Lower leg skin (tissue), 4 donors: ENCODE data around the gene PGLYRP3. TPM values are rescaled to one million over a fixed set of nuclear protein-coding genes. Genes with fewer than 3 reads are reported as not detected.
"Not testable (repeated sequence)": the region's sequence is repeated elsewhere in the genome, so short reads cannot be mapped to it uniquely, and the experiment has no call there.

Experiments
- DNase-seq, 2 donors: peaks; one replicate each; pipeline ENCODE4 v3.0.0-alpha.2; 2019; ENCODE audit warnings: low spot score in 2 of 2
- H3K4me3 ChIP-seq: fragments of 200-600 bp; sonication (generic); 2 replicates; pipeline ENCODE4 v1.5.1; 2017; ENCODE audit warnings: mild to moderate bottlenecking, low read depth; ENCODE audit not compliant: poor library complexity, severe bottlenecking
- POLR2A ChIP-seq, 2 donors: fragments of 450-650 bp; IDR thresholded peaks; one replicate each; pipeline ENCODE4 v1.6.1; 2016 to 2017; ENCODE audit warnings: antibody characterized with exemption in 2 of 2, mild to moderate bottlenecking in 1 of 2, moderate library complexity in 1 of 2
- WGBS, 2 donors: methylation state at CpG; one replicate each; pipeline ENCODE4 v1.1.5; 2018; 5-methylcytosine and 5-hydroxymethylcytosine counted together
- intact Hi-C: fragments of 100-400 bp; cut with DNase I; formaldehyde crosslinking; loops from one replicate; pipeline ENCODE4 v1.15.0; 2023; ENCODE audit warnings: low total_unique reads
- total RNA-seq, 4 donors: library from RNA; depleted of rRNA; stranded (reverse); fragments of >200 nt; gene quantifications; one replicate each; pipeline ENCODE4 v1.1.0, GENCODE V29; 2016
- TF ChIP-seq, protein P1 (sequence below), 3 donors: fragments of 450-650 bp; IDR thresholded peaks; one replicate each; pipeline ENCODE4 v1.5.1; 2016; ENCODE audit warnings: antibody characterized with exemption in 3 of 3, mild to moderate bottlenecking in 3 of 3, moderate library complexity in 2 of 3

The PGLYRP3 gene
- total RNA-seq, 4 donors from 2014 or later, result 33.1 to 66.1 (median 60.3) TPM

DNA sequence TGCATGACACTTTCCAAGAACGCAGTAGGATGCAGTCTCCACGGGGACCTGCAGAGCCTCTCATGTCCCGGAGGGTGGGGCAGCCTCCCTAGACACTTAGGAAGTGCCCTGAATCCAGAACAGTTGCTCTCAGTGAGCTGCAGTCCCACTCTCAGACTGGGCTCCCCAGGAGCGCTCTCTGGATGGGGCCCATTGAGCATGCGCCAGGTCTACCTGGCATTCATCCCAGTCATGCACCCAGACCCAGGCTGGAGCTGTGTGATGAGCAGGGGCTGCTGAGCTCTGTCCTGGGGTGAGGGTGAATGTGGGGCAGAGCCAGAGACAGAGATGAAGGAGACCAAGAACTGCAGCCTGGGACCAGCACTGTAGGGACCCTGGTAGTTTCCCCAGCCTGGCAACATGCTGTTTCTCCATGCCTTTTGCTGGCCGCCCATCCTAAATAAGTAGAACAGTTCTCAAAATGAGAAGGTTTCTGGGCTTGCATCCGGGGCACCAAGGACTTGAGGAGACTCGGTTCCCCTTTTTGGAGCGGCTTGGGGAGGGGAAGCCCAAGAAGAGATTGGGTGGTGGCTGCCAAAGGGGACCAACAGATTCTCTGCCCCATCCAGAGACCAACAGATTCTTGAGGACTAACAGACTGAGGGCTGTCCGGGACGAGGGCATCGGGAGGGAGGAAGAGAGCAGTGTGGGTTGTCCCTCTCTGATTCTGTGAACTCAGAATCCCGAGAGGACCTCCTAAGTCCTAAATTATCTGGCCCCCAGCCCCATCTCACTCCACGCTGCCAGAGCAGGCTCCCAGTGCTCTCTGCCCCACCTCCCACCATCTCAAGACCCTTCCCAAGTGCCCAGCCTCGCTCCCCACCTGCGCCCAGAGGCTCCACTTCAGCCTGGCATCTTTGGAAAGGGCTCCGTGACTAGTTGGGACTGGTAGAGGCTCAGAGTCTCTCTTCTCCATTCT, 36.9 kb upstream of the PGLYRP3 start:
- no peak for TF ChIP-seq POLR2A (IDR thresholded peaks at IDR 0.05)
- TF ChIP-seq, protein P1, sequence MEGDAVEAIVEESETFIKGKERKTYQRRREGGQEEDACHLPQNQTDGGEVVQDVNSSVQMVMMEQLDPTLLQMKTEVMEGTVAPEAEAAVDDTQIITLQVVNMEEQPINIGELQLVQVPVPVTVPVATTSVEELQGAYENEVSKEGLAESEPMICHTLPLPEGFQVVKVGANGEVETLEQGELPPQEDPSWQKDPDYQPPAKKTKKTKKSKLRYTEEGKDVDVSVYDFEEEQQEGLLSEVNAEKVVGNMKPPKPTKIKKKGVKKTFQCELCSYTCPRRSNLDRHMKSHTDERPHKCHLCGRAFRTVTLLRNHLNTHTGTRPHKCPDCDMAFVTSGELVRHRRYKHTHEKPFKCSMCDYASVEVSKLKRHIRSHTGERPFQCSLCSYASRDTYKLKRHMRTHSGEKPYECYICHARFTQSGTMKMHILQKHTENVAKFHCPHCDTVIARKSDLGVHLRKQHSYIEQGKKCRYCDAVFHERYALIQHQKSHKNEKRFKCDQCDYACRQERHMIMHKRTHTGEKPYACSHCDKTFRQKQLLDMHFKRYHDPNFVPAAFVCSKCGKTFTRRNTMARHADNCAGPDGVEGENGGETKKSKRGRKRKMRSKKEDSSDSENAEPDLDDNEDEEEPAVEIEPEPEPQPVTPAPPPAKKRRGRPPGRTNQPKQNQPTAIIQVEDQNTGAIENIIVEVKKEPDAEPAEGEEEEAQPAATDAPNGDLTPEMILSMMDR (IDR thresholded peaks at IDR 0.05), result no peak
- no peak overlapping the region for H3K4me3 ChIP-seq
- no peak for DNase-seq
- intact Hi-C loops, result no loop called here
- 61 to 62% methylated on average over 17 of the region's 17 CpGs for WGBS, 2 donors

- intact Hi-C loops, result no loop called here
- no peak for TF ChIP-seq POLR2A (IDR thresholded peaks at IDR 0.05)
- TF ChIP-seq, protein P1 (IDR thresholded peaks at IDR 0.05), result no peak
- DNase-seq, result peak in 1 of 2 donors; percentile 51
- no peak within 1 kb of the TSS for H3K4me3 ChIP-seq
- 30 to 51% methylated on average over 9 to 10 of the region's 10 CpGs for WGBS, 2 donors
These were observed 36.0 kb upstream of the PGLYRP3 start, which contains the start of gene PGLYRP4 for GRCh38 chr1:153348511-153349362. PGLYRP4 (minus strand) TSS chr1:153348841; CDS start chr1:153347932, 909 bp downstream.

GRCh38 chr1:153347856-153348255, 35.1 kb upstream of the PGLYRP3 start:
- TF ChIP-seq, protein P1 (IDR thresholded peaks at IDR 0.05), result no peak
- TF ChIP-seq POLR2A (IDR thresholded peaks at IDR 0.05), result no peak
- no peak for DNase-seq

GRCh38 chr1:153347049-153347448, 34.3 kb upstream of the PGLYRP3 start:
- intact Hi-C loops, H3K4me3 ChIP-seq: not testable (repeated sequence)
- peak in 1 of 2 donors; percentile 60 for DNase-seq
- WGBS, 2 donors, result 79 to 83% methylated on average over 14 of the region's 14 CpGs

More at GRCh38 chr1:153347856-153348255, 35.1 kb upstream of the PGLYRP3 start:
- intact Hi-C loops, result no loop called here
- no peak overlapping the region for H3K4me3 ChIP-seq
- WGBS, 2 donors, result 61 to 64% methylated on average over 7 of the region's 7 CpGs

DNA sequence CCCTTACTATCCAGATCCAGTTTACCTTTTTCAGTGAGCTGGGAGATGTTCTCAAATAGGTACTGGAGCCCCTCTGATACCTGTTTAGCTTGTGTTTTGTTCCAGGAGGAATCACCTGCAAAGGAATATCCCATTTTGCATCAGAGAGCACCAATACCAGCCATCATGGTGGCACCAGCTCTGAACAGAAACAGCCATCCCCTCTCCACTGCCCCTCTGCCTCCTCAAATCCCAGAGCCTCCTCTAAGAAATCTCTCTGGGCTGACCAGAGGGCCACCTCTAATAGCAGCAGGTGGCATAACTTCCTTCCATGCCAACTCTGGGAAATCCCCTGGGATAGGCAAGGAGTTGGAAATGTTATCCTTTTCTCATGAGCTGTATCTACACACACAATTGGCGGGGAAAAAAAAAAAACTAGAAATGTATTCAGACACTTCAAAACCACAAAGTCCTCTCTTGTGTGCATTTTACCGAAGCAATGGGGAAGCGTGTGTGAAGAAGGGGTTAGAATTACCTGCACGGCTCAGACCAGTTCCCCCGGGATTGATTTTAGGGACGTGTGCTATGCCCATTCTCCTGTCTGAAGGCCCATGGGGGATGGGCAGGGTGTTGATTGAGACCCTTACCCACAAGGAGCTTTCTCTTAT, 33.4 kb upstream of the PGLYRP3 start:
- DNase-seq, result no peak
- intact Hi-C loops, result no loop called here
- WGBS, 2 donors, result 57 to 65% methylated on average over 6 of the region's 6 CpGs
- H3K4me3 ChIP-seq, result no peak overlapping the region
- TF ChIP-seq POLR2A (IDR thresholded peaks at IDR 0.05), result no peak
- TF ChIP-seq, protein P1 (IDR thresholded peaks at IDR 0.05), result no peak
